Measurements from ENCODE around the gene AFF3. TPM values are rescaled to one million over a fixed set of nuclear protein-coding genes. Genes with fewer than 3 reads are reported as not detected.

The AFF3 gene
- total and polyA plus RNA-seq, 2 of the 8 experiments (the other 6 are each of a cell fraction or from before 2014, with no cell fraction given) = 0.27 to 3.0 TPM

DNA sequence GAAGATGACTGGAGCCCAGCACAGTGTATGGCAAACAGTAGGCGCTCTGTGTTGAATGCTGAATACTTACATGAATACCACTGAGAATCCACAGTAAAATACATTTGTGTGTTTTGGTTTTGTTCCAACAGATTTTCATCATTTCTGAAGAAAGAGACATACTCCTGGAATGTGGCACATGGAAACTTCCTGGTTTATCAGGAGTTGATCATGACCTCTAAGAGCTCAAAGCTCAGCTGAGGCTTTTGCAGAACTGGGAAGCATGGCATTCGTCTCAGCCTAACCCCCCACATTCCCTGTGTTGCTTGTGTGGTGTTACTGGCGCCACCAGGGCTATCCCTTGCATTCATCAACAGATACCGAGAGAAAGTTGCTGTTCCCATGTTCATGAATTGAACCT lies 335.6 kb downstream of the AFF3 start:
- no peak overlapping the region for H2BK5ac ChIP-seq (ENCODE audit: low read depth, low read length)
- H3K23ac ChIP-seq (ENCODE audit: insufficient read length) = no peak overlapping the region
- ChIA-PET POLR2A (ENCODE audit: partially characterized antibody) (no interaction called here), CTCF (ENCODE audit: partially characterized antibody) (interaction anchor here (0.7 kb wide), 1 partner anchor 204 kb away, joined by 3 read pairs; no protein-coding TSS in a partner anchor)
- H2BK12ac ChIP-seq (ENCODE audit: low read depth, low read length) = no peak overlapping the region
- no peaks in the 10 kb centered on the region; a peak in 1 of 7 replicates for H3K4me1 ChIP-seq (replicated peaks in 1 of 4; ENCODE audit: control insufficient read depth in 3 of 4, insufficient read depth in 4 of 4, low read length in 3 of 4)
- H3K9me3 ChIP-seq (ENCODE audit: insufficient read depth in 2 of 2, low read depth in 1 of 2, low read length in 1 of 2) = no peaks in the 10 kb centered on the region
- no peaks in the 10 kb centered on the region; the same call in 1 of the 2 replicates for H3K23me2 ChIP-seq (ENCODE audit: low read depth, low read length)
- H3K79me2 ChIP-seq (ENCODE audit: control insufficient read depth in 1 of 2, insufficient read depth in 2 of 2, low read length in 2 of 2) = no peaks in the 10 kb centered on the region
- no peak overlapping the region for H2BK20ac ChIP-seq (ENCODE audit: low read length)
- H2AFZ ChIP-seq (ENCODE audit: low read length) = no peak overlapping the region
- H3K4ac ChIP-seq (replicated peaks; ENCODE audit: insufficient read length, low read depth, low read length) = no peak overlapping the region
- no peak overlapping the region for H2BK15ac ChIP-seq (ENCODE audit: low read length)
- no peak overlapping the region for H4K8ac ChIP-seq (ENCODE audit: extremely low read depth, insufficient read depth, low read length)
- no peaks in the 10 kb centered on the region for H3K27me3 ChIP-seq (replicated peaks in 1 of 4; ENCODE audit: control insufficient read depth in 3 of 4, extremely low read depth in 1 of 4, insufficient read depth in 3 of 4, low read length in 3 of 4)
- no peak overlapping the region for H3K9ac ChIP-seq (replicated peaks in 1 of 4; ENCODE audit: extremely low read depth in 1 of 4, low read depth in 3 of 4, low read length in 3 of 4)
- 90% methylated on average over 4 of the region's 4 CpGs; no CpG with 5 or more reads in 1 of the 2 experiments for WGBS, 2 experiments (ENCODE audit: extremely low coverage in 1 of 2, insufficient coverage in 1 of 2, insufficient read length in 1 of 2, insufficient replicate concordance in 2 of 2, low coverage in 1 of 2, low lambda C conversion rate in 2 of 2, missing lambda C conversion rate in 1 of 2)
- H3K14ac ChIP-seq (ENCODE audit: insufficient read length) = no peak overlapping the region
- no peak for DNase-seq (ENCODE audit: low read depth in 1 of 2, low spot score in 2 of 2)
- no peak overlapping the region for H4K91ac ChIP-seq (replicated peaks; ENCODE audit: insufficient read length, low read length)
- no peak overlapping the region for H3K4me3 ChIP-seq (ENCODE audit: extremely low read depth in 1 of 4, insufficient read depth in 2 of 4, low read depth in 3 of 4, low read length in 4 of 4)
- no peak overlapping the region for H2BK120ac ChIP-seq (replicated peaks; ENCODE audit: low read depth, low read length)
- H2AK5ac ChIP-seq (ENCODE audit: low read depth, low read length) = no peak overlapping the region
- no peak overlapping the region for H3K4me2 ChIP-seq (ENCODE audit: insufficient read depth in 1 of 2, low read depth in 2 of 2, low read length in 2 of 2)
- no peaks in the 10 kb centered on the region for H4K20me1 ChIP-seq (replicated peaks in 1 of 2; ENCODE audit: control insufficient read depth in 1 of 2, insufficient read depth in 2 of 2, low read length in 2 of 2)
- no peaks in the 10 kb centered on the region for H3K36me3 ChIP-seq (ENCODE audit: control insufficient read depth in 2 of 4, insufficient read depth in 4 of 4, low read length in 3 of 4)
- no peak overlapping the region for H3K18ac ChIP-seq (ENCODE audit: extremely low read depth, low read length)
- H3K27ac ChIP-seq (ENCODE audit: low read depth, low read length) = no peak overlapping the region
- H4K5ac ChIP-seq (ENCODE audit: insufficient read length, low read depth, low read length) = no peak overlapping the region
- no peak for FAIRE-seq
- H3K79me1 ChIP-seq (ENCODE audit: low read depth, low read length) = no peaks in the 10 kb centered on the region
- no peak overlapping the region for H3K56ac ChIP-seq (replicated peaks; ENCODE audit: insufficient read length, low read depth, low read length)
- TF ChIP-seq, protein P1, sequence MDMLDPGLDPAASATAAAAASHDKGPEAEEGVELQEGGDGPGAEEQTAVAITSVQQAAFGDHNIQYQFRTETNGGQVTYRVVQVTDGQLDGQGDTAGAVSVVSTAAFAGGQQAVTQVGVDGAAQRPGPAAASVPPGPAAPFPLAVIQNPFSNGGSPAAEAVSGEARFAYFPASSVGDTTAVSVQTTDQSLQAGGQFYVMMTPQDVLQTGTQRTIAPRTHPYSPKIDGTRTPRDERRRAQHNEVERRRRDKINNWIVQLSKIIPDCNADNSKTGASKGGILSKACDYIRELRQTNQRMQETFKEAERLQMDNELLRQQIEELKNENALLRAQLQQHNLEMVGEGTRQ (IDR thresholded peaks at IDR 0.05; ENCODE audit: low read length) = no peak
- TF ChIP-seq, protein P2, sequence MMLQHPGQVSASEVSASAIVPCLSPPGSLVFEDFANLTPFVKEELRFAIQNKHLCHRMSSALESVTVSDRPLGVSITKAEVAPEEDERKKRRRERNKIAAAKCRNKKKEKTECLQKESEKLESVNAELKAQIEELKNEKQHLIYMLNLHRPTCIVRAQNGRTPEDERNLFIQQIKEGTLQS (IDR thresholded peaks at IDR 0.05; ENCODE audit: insufficient read depth, low read depth, low read length) = no peak
